GM19023 (cell line): ENCODE measurements around the gene VSX1.

Experiments
- ATAC-seq: cut with Tn5 transposase; IDR thresholded peaks from one replicate; pipeline ENCODE4 v1.9.1; 2021; ENCODE audit warnings: mild to moderate bottlenecking, moderate library complexity; ENCODE audit not compliant: unreplicated experiment

Gene VSX1

GRCh38 chr20:25081730-25082497 is at the start of gene VSX1:
Gene VSX1, minus strand, starts transcription at chr20:25082141. Its CDS starts 45 bp downstream, at chr20:25082096.
- ATAC-seq = no peak

GRCh38 chr20:25129908-25130307 is 48.0 kb upstream of the VSX1 start:
- ATAC-seq = no peak

- no peak for ATAC-seq
These were observed 47.5 kb upstream of the VSX1 start for GRCh38 chr20:25129428-25129827.

GRCh38 chr20:25128649-25129048 is 46.7 kb upstream of the VSX1 start:
- no peak for ATAC-seq

- ATAC-seq = no peak
These were observed 46.0 kb upstream of the VSX1 start for GRCh38 chr20:25127761-25128537.

GRCh38 chr20:25126204-25127029 is 44.5 kb upstream of the VSX1 start:
- no peak for ATAC-seq

- ATAC-seq = no peak
These were observed 43.7 kb upstream of the VSX1 start for GRCh38 chr20:25125636-25126035.

- ATAC-seq = no peak
These were observed 39.0 kb upstream of the VSX1 start for GRCh38 chr20:25120920-25121319.

GRCh38 chr20:25120457-25120856 is 38.5 kb upstream of the VSX1 start:
- no peak for ATAC-seq

GRCh38 chr20:25118529-25118928 is 36.6 kb upstream of the VSX1 start:
- ATAC-seq = no peak

GRCh38 chr20:25117990-25118389 is 36.0 kb upstream of the VSX1 start:
- ATAC-seq = no peak

- no peak for ATAC-seq
These were observed 35.0 kb upstream of the VSX1 start for GRCh38 chr20:25116739-25117458.

GRCh38 chr20:25103526-25103925 is 21.6 kb upstream of the VSX1 start:
- no peak for ATAC-seq

GRCh38 chr20:25100914-25101313 is 19.0 kb upstream of the VSX1 start:
- ATAC-seq = no peak

- no peak for ATAC-seq
These were observed 17.7 kb upstream of the VSX1 start for GRCh38 chr20:25099601-25100140.

GRCh38 chr20:25097498-25097897 is 15.6 kb upstream of the VSX1 start:
- no peak for ATAC-seq

GRCh38 chr20:25090492-25091429 is 8.8 kb upstream of the VSX1 start:
- ATAC-seq = no peak

- no peak for ATAC-seq
These were observed 7.7 kb upstream of the VSX1 start for GRCh38 chr20:25089662-25090061.

GRCh38 chr20:25089096-25089495 is 7.2 kb upstream of the VSX1 start:
- ATAC-seq = no peak
